Stimulated activated CD4-positive, alpha-beta T cell treated with anti-CD3 and anti-CD28 coated beads, Interleukin-15, amount 100 ng/mL, for 48 hours (primary cell): Measurements from ENCODE around the gene OXSR1.
"Not testable (repeated sequence)": the region's sequence is repeated elsewhere in the genome, so short reads cannot be mapped to it uniquely, and the experiment has no call there.

Experiments used
- DNase-seq, 2 donors: peaks; one replicate each; pipeline ENCODE4 v3.0.0-alpha.2; 2020; ENCODE audit warnings: low read depth in 2 of 2

The OXSR1 gene

GRCh38 chr3:38141952-38142273, 23.4 kb upstream of the OXSR1 start:
- no peak for DNase-seq

GRCh38 chr3:38142959-38143358, 22.4 kb upstream of the OXSR1 start:
- no peak for DNase-seq

- no peak for DNase-seq
These were observed 21.8 kb upstream of the OXSR1 start for GRCh38 chr3:38143511-38143910.

- no peak for DNase-seq
These were observed 18.8 kb upstream of the OXSR1 start for GRCh38 chr3:38146504-38146903.

GRCh38 chr3:38147421-38147820, 17.9 kb upstream of the OXSR1 start:
- no peak for DNase-seq

GRCh38 chr3:38148311-38148882, 16.9 kb upstream of the OXSR1 start:
- no peak for DNase-seq

- DNase-seq, result no peak
These were observed 15.6 kb upstream of the OXSR1 start for GRCh38 chr3:38149708-38150107.

- DNase-seq, result no peak
These were observed 14.4 kb upstream of the OXSR1 start for GRCh38 chr3:38150780-38151528.

GRCh38 chr3:38151667-38152265, 13.6 kb upstream of the OXSR1 start:
- DNase-seq, result no peak

GRCh38 chr3:38152609-38153008, 12.7 kb upstream of the OXSR1 start:
- DNase-seq, result no peak

GRCh38 chr3:38153221-38153620, 12.1 kb upstream of the OXSR1 start:
- DNase-seq, result no peak

- no peak for DNase-seq
These were observed 11.3 kb upstream of the OXSR1 start for GRCh38 chr3:38154033-38154494.

GRCh38 chr3:38154625-38155255, 10.6 kb upstream of the OXSR1 start:
- DNase-seq, result no peak

- no peak for DNase-seq
These were observed 9.5 kb upstream of the OXSR1 start for GRCh38 chr3:38155825-38156224.

- DNase-seq, result no peak
These were observed 8.2 kb upstream of the OXSR1 start for GRCh38 chr3:38157117-38157516.

GRCh38 chr3:38157595-38157994, 7.7 kb upstream of the OXSR1 start:
- DNase-seq, result no peak

GRCh38 chr3:38158472-38158871, 6.9 kb upstream of the OXSR1 start:
- no peak for DNase-seq

GRCh38 chr3:38160704-38161103, 4.6 kb upstream of the OXSR1 start:
- not testable (repeated sequence) for DNase-seq

- no peak for DNase-seq
These were observed 2.1 kb upstream of the OXSR1 start for GRCh38 chr3:38163117-38163840.

GRCh38 chr3:38163841-38164642, 1.3 kb upstream of the OXSR1 start:
- DNase-seq, result no peak

- no peak for DNase-seq
These were observed 740 bp upstream of the OXSR1 start for GRCh38 chr3:38164643-38164951.
